PFSK-1 (cell line): Measurements from ENCODE around the gene CHRNA1.

ENCODE experiments used
- POLR2AphosphoS5 ChIP-seq: IDR thresholded peaks from 2 replicates; pipeline ENCODE4 v1.6.1; 2012; ENCODE audit warnings: low read depth, mild to moderate bottlenecking, control low read depth, low read length, moderate library complexity
- REST ChIP-seq, 2 experiments: IDR thresholded peaks; 2 replicates each; pipeline versions ENCODE4 v1.6.1 to v1.8.0; 2011 to 2012; ENCODE audit warnings: low read depth in 2 of 2, low read length in 2 of 2, control low read depth in 1 of 2, inconsistent platforms in 1 of 2, mild to moderate bottlenecking in 1 of 2, moderate library complexity in 1 of 2; ENCODE audit not compliant: insufficient read depth in 1 of 2
- SIN3A ChIP-seq: IDR thresholded peaks from 2 replicates; pipeline ENCODE4 v1.6.1; 2012; ENCODE audit warnings: mild to moderate bottlenecking, low read length, moderate library complexity, borderline replicate concordance; ENCODE audit not compliant: insufficient read depth
- TAF1 ChIP-seq: IDR thresholded peaks from 2 replicates; pipeline ENCODE4 v1.6.1; 2012; ENCODE audit warnings: low read length, control low read depth, borderline replicate concordance; ENCODE audit not compliant: insufficient read depth

- TF ChIP-seq SIN3A (no peak), TAF1 (no peak), REST (IDR thresholded peaks at IDR 0.05; ENCODE audit: insufficient read depth in 1 of 2, low read depth in 2 of 2, low read length in 2 of 2) (no peak), POLR2AphosphoS5 (no peak)
Observed at GRCh38 chr2:174750923-174751441, 13.3 kb downstream of the CHRNA1 start.
